GM12801 (cell line): Measurements from ENCODE around the gene CPED1.

ENCODE experiments used
- CTCF ChIP-seq: IDR thresholded peaks from one replicate; pipeline ENCODE4 v1.5.1; 2011; ENCODE audit warnings: control low read depth; ENCODE audit not compliant: insufficient read length; ENCODE audit errors: extremely low read depth

Gene CPED1

GRCh38 chr7:121088870-121089269 is 100.4 kb downstream of the CPED1 start:
- no peak for TF ChIP-seq CTCF

- TF ChIP-seq CTCF, result no peak
Observed at GRCh38 chr7:121094829-121095228, 106.3 kb downstream of the CPED1 start.

GRCh38 chr7:121097577-121097976 is 109.1 kb downstream of the CPED1 start:
- TF ChIP-seq CTCF, result no peak

GRCh38 chr7:121099572-121099971 is 111.1 kb downstream of the CPED1 start:
- no peak for TF ChIP-seq CTCF

GRCh38 chr7:121101083-121101482 is 112.6 kb downstream of the CPED1 start:
- TF ChIP-seq CTCF, result no peak

GRCh38 chr7:121101621-121102020 is 113.1 kb downstream of the CPED1 start:
- no peak for TF ChIP-seq CTCF

- TF ChIP-seq CTCF, result no peak
Observed at GRCh38 chr7:121102619-121103018, 114.1 kb downstream of the CPED1 start.

GRCh38 chr7:121103086-121103485 is 114.6 kb downstream of the CPED1 start:
- no peak for TF ChIP-seq CTCF
